OCI-LY1 (cell line): ENCODE data around the gene FGF16.

ENCODE experiments used
- CTCF ChIP-seq: fragments of 200-600 bp; sonication (generic), shearing (Covaris generic); IDR thresholded peaks from 2 replicates; pipeline ENCODE4 v1.5.1; 2017; ENCODE audit warnings: mild to moderate bottlenecking, antibody characterized with exemption, low read length, moderate library complexity, mixed read lengths
- EZH2 ChIP-seq: fragments of 200-600 bp; sonication (generic), shearing (Covaris generic); IDR thresholded peaks from 2 replicates; pipeline ENCODE4 v1.8.0; 2017; ENCODE audit warnings: borderline replicate concordance, mixed run types, mild to moderate bottlenecking, antibody characterized with exemption, low read length, moderate library complexity, mixed read lengths

GRCh38 chrX:77453190-77453589 is 6.0 kb downstream of the FGF16 start:
- TF ChIP-seq CTCF (0 out of 2 replicates have a peak, but pooled peaks have one; percentile 14), EZH2 (no peak)
